ENCODE measurements around the gene KLHL1. TPM values are rescaled to one million over a fixed set of nuclear protein-coding genes. Genes with fewer than 3 reads are reported as not detected.

The KLHL1 gene
- total RNA-seq, 4 donors from 2014 or later: not detected

- peaks cover 0 to 9% of the 10 kb centered on the region in 2 donors for H3K27me3 ChIP-seq
- H3K4me1 ChIP-seq: peaks cover 0 to 12% (median 0%) of the 10 kb centered on the region in 4 donors
- 2 to 3% methylated on average over 24 to 35 of the region's 53 CpGs for WGBS, 2 donors
- no peak for DNase-seq (ENCODE audit: low spot score in 2 of 2)
- TF ChIP-seq POLR2A (IDR thresholded peaks at IDR 0.05) (no peak), CTCF (IDR thresholded peaks at IDR 0.05) (no peak), EP300 (IDR thresholded peaks at IDR 0.05) (no peak)
- no peaks in the 10 kb centered on the region for H3K36me3 ChIP-seq
- no peak within 1 kb of the TSS for H3K27ac ChIP-seq
- H3K9me3 ChIP-seq: no peaks in the 10 kb centered on the region
- H3K4me3 ChIP-seq: no peak within 1 kb of the TSS
Measured at GRCh38 chr13:70107498-70108281, 562 bp downstream of the KLHL1 start, which contains the start of gene ATXN8OS. Gene ATXN8OS (plus strand): TSS chr13:70107826.

DNA sequence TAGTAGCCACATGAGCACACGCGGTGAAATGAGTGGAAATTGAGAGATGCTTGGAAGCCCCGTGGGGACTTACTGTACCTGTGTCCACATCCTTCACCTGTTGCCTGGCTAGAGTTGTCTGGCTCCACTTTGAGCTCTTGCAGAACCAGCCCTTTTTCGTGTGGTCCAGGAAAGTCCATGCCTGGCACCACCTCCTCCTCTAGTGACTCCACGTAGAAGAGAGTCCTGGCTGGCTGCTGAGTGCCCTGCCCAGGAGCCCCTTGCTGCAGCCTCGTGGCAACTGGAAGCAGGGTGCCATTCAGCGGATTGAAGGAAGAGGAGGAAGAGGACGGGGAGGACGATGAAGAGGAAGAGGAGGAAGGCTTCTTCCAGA is 1.1 kb downstream of the KLHL1 start:
- TF ChIP-seq EP300 (IDR thresholded peaks at IDR 0.05) (no peak), CTCF (IDR thresholded peaks at IDR 0.05) (no peak)
- Histone ChIP-seq H3K36me3 (no peaks in the 10 kb centered on the region), H3K4me3 (no peak overlapping the region), H3K9me3 (no peaks in the 10 kb centered on the region), H3K27ac (no peak overlapping the region), H3K4me1 (peaks cover 0 to 12% (median 0%) of the 10 kb centered on the region in 4 donors), H3K27me3 (peaks cover 0 to 9% of the 10 kb centered on the region in 2 donors)
- DNase-seq (ENCODE audit: low spot score in 2 of 2): no peak
- WGBS, 2 donors: 31 to 38% methylated on average over 7 to 9 of the region's 9 CpGs

DNA sequence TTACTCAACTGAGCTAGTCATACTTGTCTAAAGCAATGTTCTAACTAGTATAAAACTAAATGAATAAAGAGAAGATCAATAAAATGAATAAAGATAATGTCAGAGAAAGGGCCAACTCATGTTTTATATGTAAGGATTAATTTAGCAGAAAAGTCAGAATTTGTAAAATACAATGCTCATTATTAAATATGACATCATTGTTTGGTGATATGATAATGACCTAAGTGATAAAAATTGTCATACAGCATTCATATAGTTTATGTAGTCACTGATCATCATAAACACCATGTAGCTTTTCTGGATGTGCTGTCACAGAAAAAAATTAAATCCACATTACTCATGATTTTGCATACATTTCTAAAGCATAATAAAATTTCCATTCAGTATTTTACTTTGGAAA is 3.8 kb downstream of the KLHL1 start:
- H3K27me3 ChIP-seq: peaks cover 0 to 9% of the 10 kb centered on the region in 2 donors
- peaks cover 0 to 12% (median 0%) of the 10 kb centered on the region in 4 donors for H3K4me1 ChIP-seq
- TF ChIP-seq POLR2A (IDR thresholded peaks at IDR 0.05) (no peak), CTCF (IDR thresholded peaks at IDR 0.05) (no peak), EP300 (IDR thresholded peaks at IDR 0.05) (no peak)
- no peaks in the 10 kb centered on the region for H3K9me3 ChIP-seq
- H3K36me3 ChIP-seq: no peaks in the 10 kb centered on the region
- no peak overlapping the region for H3K4me3 ChIP-seq
- DNase-seq (ENCODE audit: low spot score in 2 of 2): no peak
- H3K27ac ChIP-seq: no peak overlapping the region

- DNase-seq (ENCODE audit: low spot score in 2 of 2): no peak
- no peak overlapping the region for H3K27ac ChIP-seq
- WGBS, 2 donors: 56 to 64% methylated on average over 1 of the region's 1 CpG
- no peaks in the 10 kb centered on the region for H3K4me1 ChIP-seq
- no peak overlapping the region for H3K4me3 ChIP-seq
- TF ChIP-seq EP300 (IDR thresholded peaks at IDR 0.05) (no peak), POLR2A (IDR thresholded peaks at IDR 0.05) (no peak), CTCF (IDR thresholded peaks at IDR 0.05) (no peak)
- no peaks in the 10 kb centered on the region for H3K9me3 ChIP-seq
- no peaks in the 10 kb centered on the region for H3K36me3 ChIP-seq
- no peaks in the 10 kb centered on the region for H3K27me3 ChIP-seq
Measured at GRCh38 chr13:70098669-70099068, 9.6 kb downstream of the KLHL1 start.

DNA sequence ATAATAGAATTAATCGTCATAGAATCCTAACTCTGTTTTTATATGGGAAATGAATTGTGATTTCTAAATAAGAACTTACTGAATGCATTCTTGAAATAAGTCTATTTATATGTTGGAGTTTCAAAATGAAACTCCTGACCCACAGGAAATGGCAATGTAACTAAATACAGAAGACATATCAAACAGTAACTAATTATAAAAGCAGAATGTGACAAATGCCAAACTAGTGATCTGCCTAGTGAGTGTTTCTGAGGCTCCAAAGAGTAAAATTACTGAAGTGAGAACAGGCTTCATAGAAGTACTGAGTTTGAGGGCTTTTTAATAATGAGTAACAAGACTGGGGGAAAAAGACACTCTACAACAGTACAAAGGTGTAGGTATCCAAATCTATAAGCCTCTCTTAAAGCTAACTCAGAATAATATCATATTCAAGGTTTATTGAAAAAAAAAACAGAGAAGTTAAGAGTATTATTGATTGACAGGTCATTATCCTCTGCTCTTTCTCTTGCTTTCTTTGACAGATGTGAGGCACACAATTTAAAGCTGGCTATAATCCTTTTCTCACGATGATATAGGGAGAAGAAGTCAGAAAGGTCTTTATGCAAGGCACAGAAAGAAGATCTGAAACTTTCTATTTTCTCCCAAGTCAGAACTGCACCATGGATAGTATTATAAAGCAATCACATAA is 18.1 kb downstream of the KLHL1 start:
- no peaks in the 10 kb centered on the region for H3K9me3 ChIP-seq
- H3K27ac ChIP-seq: no peak overlapping the region
- no peaks in the 10 kb centered on the region for H3K4me1 ChIP-seq
- 80 to 85% methylated on average over 2 of the region's 2 CpGs for WGBS, 2 donors
- DNase-seq (ENCODE audit: low spot score in 2 of 2): no peak
- TF ChIP-seq CTCF (IDR thresholded peaks at IDR 0.05) (no peak), EP300 (IDR thresholded peaks at IDR 0.05) (no peak), POLR2A (IDR thresholded peaks at IDR 0.05) (no peak)
- no peaks in the 10 kb centered on the region for H3K36me3 ChIP-seq
- no peak overlapping the region for H3K4me3 ChIP-seq
- no peaks in the 10 kb centered on the region for H3K27me3 ChIP-seq
